B cell (primary cell): ENCODE measurements around the gene NTRK2. TPM values are rescaled to one million over a fixed set of nuclear protein-coding genes. Genes with fewer than 3 reads are reported as not detected.

Source experiments
- ATAC-seq: fragments of 200-7000 bp; cut with Tn5 transposase; one replicate; pipeline ENCODE4 v1.10.0; 2021; ENCODE audit warnings: low read depth, mild to moderate bottlenecking, moderate number of reproducible peaks, moderate library complexity
- CTCF ChIA-PET: fragments of 350-600 bp; sonication (Branson Sonifier 250); formaldehyde crosslinking; loops from one replicate; lab custom pipeline; 2021; ENCODE audit warnings: antibody characterized with exemption, inconsistent platforms; lab: Charles Lee
- POLR2A ChIA-PET: fragments of 350-600 bp; sonication (Branson Sonifier 250); formaldehyde crosslinking; loops from one replicate; lab custom pipeline; 2021; ENCODE audit warnings: antibody characterized with exemption; lab: Charles Lee
- DNase-seq: peaks from one replicate; pipeline ENCODE4 v3.0.0; 2013
- H2AFZ ChIP-seq: 2 replicates; pipeline ENCODE4 v1.6.1; 2012; ENCODE audit warnings: mild to moderate bottlenecking, low read depth, low read length; ENCODE audit not compliant: insufficient read depth, poor library complexity, severe bottlenecking
- H3K27ac ChIP-seq, 2 donors: 1 replicate in 1 of 2; 2 replicates in 1 of 2; pipeline ENCODE4 v1.5.1; 2012 to 2013; ENCODE audit warnings: low read length in 2 of 2, mild to moderate bottlenecking in 2 of 2, moderate library complexity in 1 of 2
- H3K27me3 ChIP-seq, 4 experiments: fragments of 200-600 bp in 1 of 4; sonication (generic) in 1 of 4; replicated peaks in 1 of 4; 1 replicate in 2 of 4; 2 replicates in 2 of 4; pipeline versions ENCODE4 v1.6.1 to v1.7.0; 2013 to 2016; ENCODE audit warnings: low read length in 3 of 4, mild to moderate bottlenecking in 2 of 4, mixed read lengths in 1 of 4, moderate library complexity in 1 of 4; ENCODE audit not compliant: insufficient read depth in 4 of 4, control insufficient read depth in 3 of 4; ENCODE audit errors: control extremely low read depth in 1 of 4
- H3K36me3 ChIP-seq, 2 experiments: replicated peaks in 1 of 2; 1 replicate in 1 of 2; 2 replicates in 1 of 2; pipeline versions ENCODE4 v1.6.1 to v1.7.1; 2013; ENCODE audit warnings: low read length in 1 of 2; ENCODE audit not compliant: insufficient read depth in 2 of 2, control insufficient read depth in 1 of 2; ENCODE audit errors: control extremely low read depth in 1 of 2, extremely low read depth in 1 of 2
- H3K4me1 ChIP-seq, 2 donors: fragments of 200-600 bp in 1 of 2; sonication (generic) in 1 of 2; 1 replicate in 1 of 2; 2 replicates in 1 of 2; pipeline versions ENCODE4 v1.5.1 to v1.6.1; 2013 to 2017; ENCODE audit warnings: low read length in 2 of 2; ENCODE audit not compliant: control insufficient read depth in 2 of 2, insufficient read depth in 2 of 2
- H3K4me2 ChIP-seq: replicated peaks from 2 replicates; pipeline ENCODE3; 2012; ENCODE audit warnings: mild to moderate bottlenecking, low read depth, low read length; ENCODE audit not compliant: poor library complexity, severe bottlenecking
- H3K4me3 ChIP-seq, 5 experiments: fragments of 200-600 bp in 1 of 5; sonication (generic) in 1 of 5; 1 replicate in 3 of 5; 2 replicates in 2 of 5; pipeline versions ENCODE4 v1.5.1 to v1.7.0; 2011 to 2016; ENCODE audit warnings: low read length in 4 of 5, mild to moderate bottlenecking in 4 of 5, low read depth in 2 of 5, control low read depth in 1 of 5, moderate library complexity in 1 of 5; ENCODE audit not compliant: insufficient read depth in 1 of 5; ENCODE audit errors: control extremely low read depth in 1 of 5, extremely low read depth in 1 of 5
- H3K79me2 ChIP-seq: fragments of 200-600 bp; sonication (generic); one replicate; pipeline ENCODE4 v1.6.0; 2016; ENCODE audit warnings: low read length; ENCODE audit not compliant: control insufficient read depth, insufficient read depth
- H3K9ac ChIP-seq: fragments of 200-600 bp; sonication (generic); 2 replicates; pipeline ENCODE4 v1.6.1; 2017; ENCODE audit warnings: mild to moderate bottlenecking, low read length, moderate library complexity
- H3K9me3 ChIP-seq, 3 donors: one replicate each; pipeline versions ENCODE4 v1.6.1 to v1.7.1; 2013; ENCODE audit warnings: low read length in 2 of 3; ENCODE audit not compliant: control insufficient read depth in 2 of 3, insufficient read depth in 1 of 3; ENCODE audit errors: control extremely low read depth in 1 of 3
- H4K20me1 ChIP-seq: 2 replicates; pipeline ENCODE4 v1.6.0; 2012; ENCODE audit warnings: mild to moderate bottlenecking, low read length; ENCODE audit not compliant: insufficient read depth, control insufficient read depth, poor library complexity, severe bottlenecking
- H3K27ac Mint-ChIP-seq: one replicate; pipeline ENCODE4 v1.8.0; 2021; ENCODE audit warnings: mixed read lengths
- H3K27me3 Mint-ChIP-seq: one replicate; pipeline ENCODE4 v1.8.0; 2021; ENCODE audit warnings: mixed read lengths
- H3K4me1 Mint-ChIP-seq: one replicate; pipeline ENCODE4 v1.8.0; 2021; ENCODE audit warnings: mixed read lengths
- H3K4me3 Mint-ChIP-seq: one replicate; pipeline ENCODE4 v1.8.0; 2021; ENCODE audit warnings: mixed read lengths
- H3K9me3 Mint-ChIP-seq: one replicate; pipeline ENCODE4 v1.8.0; 2022; ENCODE audit warnings: mixed read lengths; ENCODE audit not compliant: insufficient read depth
- EZH2 ChIP-seq: IDR thresholded peaks from 2 replicates; pipeline ENCODE4 v1.6.1; 2012; ENCODE audit warnings: borderline replicate concordance, low read depth, mild to moderate bottlenecking, moderate library complexity, low read length; ENCODE audit not compliant: insufficient read depth, poor library complexity, severe bottlenecking
- WGBS: methylation state at CpG from one replicate; pipeline ENCODE4 v1.1.5; 2013; ENCODE audit warnings: missing lambda C conversion rate; ENCODE audit not compliant: insufficient coverage; 5-methylcytosine and 5-hydroxymethylcytosine counted together
- intact Hi-C: fragments of 100-400 bp; cut with micrococcal nuclease; formaldehyde crosslinking; loops from one replicate; pipeline ENCODE4 v1.10.0; 2022
- polyA plus RNA-seq: library from polyadenylated mRNA; depleted of rRNA; stranded (reverse); fragments of >200 nt; gene quantifications from 2 replicates; pipeline ENCODE4 v1.2.3, GENCODE V29; 2012
- total RNA-seq, 2 donors: library from RNA; stranded (reverse); fragments of 120-200 nt in 1 of 2; gene quantifications; 1 replicate in 1 of 2; 2 replicates in 1 of 2; pipeline versions ENCODE4 v1.2.3 to v1.2.4, GENCODE V29; 2013 to 2022
- TF ChIP-seq, protein P1 (sequence below): fragments of 200-600 bp; IDR thresholded peaks from one replicate; pipeline ENCODE4 v1.8.0; 2022; ENCODE audit warnings: antibody characterized with exemption, mild to moderate bottlenecking

Gene NTRK2
- total and polyA plus RNA-seq, 2 donors (not counting 1 experiment from before 2014, with no cell fraction given) = 0.03 to 0.10 TPM

DNA sequence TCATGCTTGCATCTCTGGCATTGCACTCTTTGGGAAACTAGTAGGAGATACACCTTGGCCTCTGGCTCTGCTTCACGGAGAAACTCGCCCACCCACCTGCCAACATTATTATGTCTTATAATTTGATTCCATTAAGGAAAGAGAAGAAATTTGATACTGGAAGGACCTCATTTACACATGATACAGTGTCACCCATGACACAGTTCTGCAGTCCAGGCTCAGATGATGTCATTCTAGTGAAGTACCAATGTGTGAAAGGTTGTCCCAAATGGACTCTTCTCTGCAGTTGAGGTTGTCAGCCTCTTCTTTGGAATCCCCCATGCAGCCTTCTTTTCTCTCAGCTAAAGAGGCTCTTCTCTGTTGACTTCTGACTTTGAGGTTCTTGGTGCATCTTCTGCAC is 329.1 kb downstream of the NTRK2 start:
- no CpG with 5 or more reads among the region's 2 CpGs for WGBS
- no peak overlapping the region for H2AFZ ChIP-seq
- Mint-ChIP-seq H3K27ac (no peak overlapping the region), H3K27me3 (no peaks in the 10 kb centered on the region), H3K4me1 (no peaks in the 10 kb centered on the region), H3K4me3 (no peak overlapping the region), H3K9me3 (peaks cover 2% of the 10 kb centered on the region)
- H3K79me2 ChIP-seq = no peaks in the 10 kb centered on the region
- DNase-seq (no peak), ATAC-seq (no peak)
- ChIA-PET POLR2A (no interaction called here), CTCF (no interaction called here)
- H3K9me3 ChIP-seq = peaks cover 0 to 10% (median 0%) of the 10 kb centered on the region in 3 donors
- intact Hi-C loops = no loop called here
- no peaks in the 10 kb centered on the region for H4K20me1 ChIP-seq
- H3K4me1 ChIP-seq = no peaks in the 10 kb centered on the region
- no peak overlapping the region for H3K4me3 ChIP-seq
- H3K27me3 ChIP-seq = no peaks in the 10 kb centered on the region
- no peak overlapping the region for H3K27ac ChIP-seq
- H3K4me2 ChIP-seq = no peak overlapping the region
- H3K9ac ChIP-seq = no peak overlapping the region
- TF ChIP-seq, protein P1, sequence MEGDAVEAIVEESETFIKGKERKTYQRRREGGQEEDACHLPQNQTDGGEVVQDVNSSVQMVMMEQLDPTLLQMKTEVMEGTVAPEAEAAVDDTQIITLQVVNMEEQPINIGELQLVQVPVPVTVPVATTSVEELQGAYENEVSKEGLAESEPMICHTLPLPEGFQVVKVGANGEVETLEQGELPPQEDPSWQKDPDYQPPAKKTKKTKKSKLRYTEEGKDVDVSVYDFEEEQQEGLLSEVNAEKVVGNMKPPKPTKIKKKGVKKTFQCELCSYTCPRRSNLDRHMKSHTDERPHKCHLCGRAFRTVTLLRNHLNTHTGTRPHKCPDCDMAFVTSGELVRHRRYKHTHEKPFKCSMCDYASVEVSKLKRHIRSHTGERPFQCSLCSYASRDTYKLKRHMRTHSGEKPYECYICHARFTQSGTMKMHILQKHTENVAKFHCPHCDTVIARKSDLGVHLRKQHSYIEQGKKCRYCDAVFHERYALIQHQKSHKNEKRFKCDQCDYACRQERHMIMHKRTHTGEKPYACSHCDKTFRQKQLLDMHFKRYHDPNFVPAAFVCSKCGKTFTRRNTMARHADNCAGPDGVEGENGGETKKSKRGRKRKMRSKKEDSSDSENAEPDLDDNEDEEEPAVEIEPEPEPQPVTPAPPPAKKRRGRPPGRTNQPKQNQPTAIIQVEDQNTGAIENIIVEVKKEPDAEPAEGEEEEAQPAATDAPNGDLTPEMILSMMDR = no peak
- no peak for TF ChIP-seq EZH2
- H3K36me3 ChIP-seq = no peaks in the 10 kb centered on the region

DNA sequence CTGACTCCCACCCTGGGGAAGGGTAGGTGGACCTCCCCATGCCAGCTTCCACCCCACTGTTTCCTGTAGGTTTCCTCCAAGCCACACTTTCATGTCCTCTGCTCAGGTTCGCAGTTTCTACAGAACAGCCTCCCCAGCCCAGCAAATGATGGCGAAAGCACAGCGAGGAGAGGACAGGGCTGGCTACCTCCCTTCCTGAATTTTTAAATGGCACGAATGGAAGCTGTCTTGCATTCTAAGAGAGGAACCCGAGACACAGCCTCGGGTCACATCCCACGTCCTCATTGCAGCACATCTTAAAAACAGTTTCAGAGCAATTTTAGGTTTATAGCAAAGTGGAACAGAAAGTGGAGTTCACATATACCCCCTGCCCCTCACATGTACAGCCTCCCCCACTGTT is 330.3 kb downstream of the NTRK2 start:
- H4K20me1 ChIP-seq = no peaks in the 10 kb centered on the region
- Mint-ChIP-seq H3K27me3 (no peaks in the 10 kb centered on the region), H3K27ac (no peak overlapping the region), H3K4me3 (no peak overlapping the region), H3K9me3 (peaks cover 2% of the 10 kb centered on the region), H3K4me1 (no peaks in the 10 kb centered on the region)
- no peak for ATAC-seq
- intact Hi-C loops = no loop called here
- no peak overlapping the region for H3K9ac ChIP-seq
- no peaks in the 10 kb centered on the region for H3K27me3 ChIP-seq
- WGBS = 67% methylated on average over 5 of the region's 7 CpGs
- no peaks in the 10 kb centered on the region for H3K36me3 ChIP-seq
- H3K9me3 ChIP-seq = peaks cover 0 to 10% (median 0%) of the 10 kb centered on the region in 3 donors
- DNase-seq = no peak
- H3K4me2 ChIP-seq = no peak overlapping the region
- H2AFZ ChIP-seq = no peak overlapping the region
- H3K27ac ChIP-seq = no peak overlapping the region
- ChIA-PET CTCF (no interaction called here), POLR2A (no interaction called here)
- no peaks in the 10 kb centered on the region for H3K4me1 ChIP-seq
- TF ChIP-seq, protein P1 = no peak
- no peak for TF ChIP-seq EZH2
- no peaks in the 10 kb centered on the region for H3K79me2 ChIP-seq
- H3K4me3 ChIP-seq = no peak overlapping the region
